HCT116 (cell line): ENCODE data around the gene FAM50B. TPM values are rescaled to one million over a fixed set of nuclear protein-coding genes. Genes with fewer than 3 reads are reported as not detected.

Source experiments
- ATAC-seq: fragments of 200-7000 bp; cut with Tn5 transposase; 2 replicates; pipeline ENCODE4 v1.9.1; 2020; ENCODE audit warnings: mild to moderate bottlenecking, moderate library complexity
- BruUV-seq: library from RNA; stranded (reverse); fragments of 400-500 nt; replicated peaks from 2 replicates; lab custom pipeline; 2021; lab: Mats Ljungman, UMichigan
- CTCF ChIA-PET: fragments of 300-600 bp; sonication (Branson Sonifier 250); formaldehyde crosslinking; loops from one replicate; lab custom pipeline; 2021; ENCODE audit warnings: antibody characterized with exemption; lab: Charles Lee
- POLR2A ChIA-PET: fragments of 300-600, 350-600 bp; sonication (Branson Sonifier 250); formaldehyde crosslinking; loops from one replicate; lab custom pipeline; 2021; ENCODE audit warnings: antibody characterized with exemption; lab: Charles Lee
- RAD21 ChIA-PET, 2 experiments: fragments of 300-600 bp; sonication (Branson Sonifier 250); formaldehyde crosslinking; loops; one replicate each; lab custom pipeline; 2023; ENCODE audit warnings: low total read pairs in 2 of 2; ENCODE audit not compliant: uncharacterized antibody in 2 of 2, unreplicated experiment in 2 of 2, low non-redundant PET in 1 of 2; lab: Charles Lee
- DNase-seq: peaks from one replicate; pipeline ENCODE4 v3.0.0-alpha.2; 2010; ENCODE audit warnings: low read depth, low spot score
- H2AFZ ChIP-seq: fragments of 200-600 bp; shearing (Covaris generic), sonication (generic); 2 replicates; pipeline ENCODE4 v1.6.1; 2017; ENCODE audit warnings: low read depth, mixed run types, mixed read lengths, antibody characterized with exemption, low read length; ENCODE audit not compliant: poor library complexity, severe bottlenecking
- H3K27ac ChIP-seq: 2 replicates; pipeline ENCODE4 v1.5.1; 2012; ENCODE audit warnings: low read depth, low read length
- H3K27me3 ChIP-seq: fragments of 200-600 bp; sonication (generic); 2 replicates; pipeline ENCODE4 v1.6.1; 2016; ENCODE audit warnings: mixed run types, low read length, mixed read lengths; ENCODE audit not compliant: insufficient read depth
- H3K36me3 ChIP-seq, 2 experiments: fragments of 200-500 bp in 1 of 2; fragments of 200-600 bp in 1 of 2; sonication (Bioruptor generic) in 1 of 2; sonication (generic) in 1 of 2; 2 replicates each; pipeline versions ENCODE4 v1.5.1 to v1.6.1; 2014 to 2016; ENCODE audit warnings: low read length in 2 of 2, inconsistent platforms in 1 of 2, mixed read lengths in 1 of 2, mixed run types in 1 of 2; ENCODE audit not compliant: insufficient read depth in 2 of 2, control insufficient read depth in 1 of 2
- H3K4me1 ChIP-seq, 2 experiments: fragments of 200-600 bp in 1 of 2; sonication (generic) in 1 of 2; 2 replicates each; pipeline versions ENCODE4 v1.5.1 to v1.6.1; 2012 to 2017; ENCODE audit warnings: low read length in 2 of 2, inconsistent platforms in 1 of 2, mild to moderate bottlenecking in 1 of 2, mixed read lengths in 1 of 2, mixed run types in 1 of 2, moderate library complexity in 1 of 2; ENCODE audit not compliant: insufficient read depth in 2 of 2, control insufficient read depth in 1 of 2
- H3K4me2 ChIP-seq: fragments of 200-600 bp; sonication (generic); 2 replicates; pipeline ENCODE4 v1.6.1; 2017; ENCODE audit warnings: mixed run types, low read length, mixed read lengths
- H3K4me3 ChIP-seq, 2 experiments: fragments of 200-600 bp in 1 of 2; sonication (generic) in 1 of 2; replicated peaks in 1 of 2; 2 replicates each; pipeline ENCODE4 v1.5.1; 2011 to 2016; ENCODE audit warnings: low read length in 2 of 2, control low read depth in 1 of 2, low read depth in 1 of 2, mild to moderate bottlenecking in 1 of 2, mixed read lengths in 1 of 2, mixed run types in 1 of 2
- H3K79me2 ChIP-seq: fragments of 200-600 bp; sonication (generic); 2 replicates; pipeline ENCODE4 v1.6.1; 2017; ENCODE audit warnings: mild to moderate bottlenecking, mixed run types, low read length, moderate library complexity, mixed read lengths; ENCODE audit not compliant: insufficient read depth
- H3K9ac ChIP-seq: fragments of 200-600 bp; sonication (generic); 2 replicates; pipeline ENCODE4 v1.6.1; 2016; ENCODE audit warnings: low read length, mixed read lengths
- H3K9me2 ChIP-seq: fragments of 200-600 bp; sonication (generic), shearing (Covaris generic); 2 replicates; pipeline ENCODE4 v1.6.1; 2017; ENCODE audit warnings: mixed run types, mild to moderate bottlenecking, moderate library complexity; ENCODE audit not compliant: insufficient read depth
- H3K9me3 ChIP-seq, 2 experiments: fragments of 200-500 bp in 1 of 2; fragments of 200-600 bp in 1 of 2; sonication (Bioruptor generic) in 1 of 2; sonication (generic) in 1 of 2; 2 replicates each; pipeline ENCODE4 v1.6.1; 2014 to 2017; ENCODE audit warnings: low read length in 2 of 2, mixed read lengths in 2 of 2, inconsistent platforms in 1 of 2, low read depth in 1 of 2, mild to moderate bottlenecking in 1 of 2, mixed run types in 1 of 2, moderate library complexity in 1 of 2; ENCODE audit not compliant: control insufficient read depth in 1 of 2, insufficient read depth in 1 of 2
- H4K20me1 ChIP-seq: fragments of 200-600 bp; sonication (generic), shearing (Covaris generic); 2 replicates; pipeline ENCODE4 v1.6.1; 2017; ENCODE audit warnings: mixed run types, mild to moderate bottlenecking, moderate library complexity; ENCODE audit not compliant: insufficient read depth
- ATF3 ChIP-seq: IDR thresholded peaks from 2 replicates; pipeline ENCODE4 v1.6.1; 2012
- CBX3 ChIP-seq: IDR thresholded peaks from 2 replicates; pipeline ENCODE4 v1.6.1; 2012; ENCODE audit warnings: low read depth
- CEBPB ChIP-seq: IDR thresholded peaks from 2 replicates; pipeline ENCODE4 v1.6.1; 2012; ENCODE audit warnings: low read depth
- CTCF ChIP-seq, 3 experiments: fragments of 200-600 bp in 1 of 3; sonication (generic) in 1 of 3; IDR thresholded peaks in 2 of 3; conservative IDR thresholded peaks in 1 of 3; 2 replicates each; pipeline ENCODE4 v1.5.1; 2012 to 2017; ENCODE audit warnings: low read depth in 2 of 3, low read length in 2 of 3, antibody characterized with exemption in 1 of 3, borderline replicate concordance in 1 of 3, control low read depth in 1 of 3, mild to moderate bottlenecking in 1 of 3, mixed read lengths in 1 of 3, mixed run types in 1 of 3, moderate library complexity in 1 of 3; ENCODE audit not compliant: insufficient read depth in 1 of 3
- EGR1 ChIP-seq: IDR thresholded peaks from 2 replicates; pipeline ENCODE4 v1.6.1; 2012; ENCODE audit warnings: low read depth
- ELF1 ChIP-seq: IDR thresholded peaks from 2 replicates; pipeline ENCODE4 v1.6.1; 2012; ENCODE audit warnings: low read depth, borderline replicate concordance
- EZH2 ChIP-seq: fragments of 200-600 bp; sonication (generic); IDR thresholded peaks from 2 replicates; pipeline ENCODE4 v1.6.1; 2017; ENCODE audit warnings: antibody characterized with exemption, mixed run types
- EZH2phosphoT487 ChIP-seq: fragments of 200-600 bp; IDR thresholded peaks from 2 replicates; pipeline ENCODE4 v1.6.1; 2018; ENCODE audit warnings: antibody characterized with exemption, borderline replicate concordance
- JUND ChIP-seq: IDR thresholded peaks from 2 replicates; pipeline ENCODE4 v1.6.1; 2012
- MAX ChIP-seq: IDR thresholded peaks from 2 replicates; pipeline ENCODE4 v1.6.1; 2012
- SIN3A ChIP-seq: IDR thresholded peaks from 2 replicates; pipeline ENCODE4 v1.6.1; 2012; ENCODE audit warnings: low read depth
- SP1 ChIP-seq: IDR thresholded peaks from 2 replicates; pipeline ENCODE4 v1.6.1; 2012; ENCODE audit warnings: low read depth
- YY1 ChIP-seq: IDR thresholded peaks from 2 replicates; pipeline ENCODE4 v1.6.1; 2011; ENCODE audit warnings: low read length, low read depth, moderate library complexity, mild to moderate bottlenecking; ENCODE audit not compliant: insufficient replicate concordance; ENCODE audit errors: extremely low read depth
- ZBTB33 ChIP-seq: IDR thresholded peaks from 2 replicates; pipeline ENCODE4 v1.6.1; 2011; ENCODE audit warnings: mild to moderate bottlenecking, low read length, moderate library complexity; ENCODE audit not compliant: insufficient replicate concordance; ENCODE audit errors: extremely low read depth
- ZFX ChIP-seq: fragments of 450-650 bp; IDR thresholded peaks from 2 replicates; pipeline ENCODE4 v1.6.1; 2017
- ZNF274 ChIP-seq: fragments of 200-500 bp; sonication (Bioruptor generic); IDR thresholded peaks from 2 replicates; pipeline ENCODE4 v1.6.1; 2014; ENCODE audit warnings: mild to moderate bottlenecking, low read depth, low read length, inconsistent platforms
- intact Hi-C: fragments of 100-400 bp; cut with micrococcal nuclease; formaldehyde crosslinking; loops from 2 replicates; pipeline ENCODE4 v1.10.0; 2022
- total RNA-seq: library from RNA; stranded (reverse); gene quantifications from one replicate; pipeline ENCODE4 v1.2.1, GENCODE V29; 2021; ENCODE audit not compliant: unreplicated experiment

FAM50B gene
- total RNA-seq, 1 experiment from 2014 or later, result 0.86 TPM

- H2AFZ ChIP-seq, result no peak overlapping the region
- H4K20me1 ChIP-seq, result no peaks in the 10 kb centered on the region
- intact Hi-C loops, result no loop called here
- H3K9ac ChIP-seq, result no peak overlapping the region
- CTCF ChIA-PET, result no interaction called here
- no peaks in the 10 kb centered on the region for H3K4me1 ChIP-seq
- H3K36me3 ChIP-seq, result no peaks in the 10 kb centered on the region
- RAD21 ChIA-PET, result interaction anchor here in 1 of 2 experiments (0.6 kb wide), 1 partner anchor 26 kb away, joined by 3 read pairs; no protein-coding TSS in a partner anchor
- H3K9me2 ChIP-seq, result no peaks in the 10 kb centered on the region; the same call in 1 of the 2 replicates
- DNase-seq, result no peak
- no peaks in the 10 kb centered on the region for H3K9me3 ChIP-seq
- H3K27me3 ChIP-seq, result no peaks in the 10 kb centered on the region
- H3K27ac ChIP-seq, result no peak overlapping the region
- no peak overlapping the region for H3K4me2 ChIP-seq
- BruUV-seq, result no TSS peak
- POLR2A ChIA-PET, result no interaction called here
- no peak overlapping the region for H3K4me3 ChIP-seq
- TF ChIP-seq EZH2phosphoT487, result no peak
- no peak for ATAC-seq
- H3K79me2 ChIP-seq, result no peaks in the 10 kb centered on the region
Measured at GRCh38 chr6:3861424-3861823, 12.3 kb downstream of the FAM50B start.

GRCh38 chr6:3862038-3862437, 12.9 kb downstream of the FAM50B start:
- ChIA-PET RAD21 (no interaction called here), POLR2A (no interaction called here), CTCF (interaction anchor here (1.3 kb wide), 1 partner anchor 114 kb away, joined by 3 read pairs; no protein-coding TSS in a partner anchor)
- BruUV-seq, result no TSS peak
- Histone ChIP-seq H3K79me2 (no peaks in the 10 kb centered on the region), H3K4me3 (no peak overlapping the region), H3K9me2 (no peaks in the 10 kb centered on the region; the same call in 1 of the 2 replicates), H3K36me3 (no peaks in the 10 kb centered on the region), H3K27ac (no peak overlapping the region), H3K4me2 (no peak overlapping the region), H4K20me1 (no peaks in the 10 kb centered on the region), H3K9ac (no peak overlapping the region), H3K4me1 (no peaks in the 10 kb centered on the region), H3K9me3 (no peaks in the 10 kb centered on the region), H3K27me3 (no peaks in the 10 kb centered on the region), H2AFZ (no peak overlapping the region)
- no peak for ATAC-seq
- intact Hi-C loops, result no loop called here
- DNase-seq, result no peak
- no peak for TF ChIP-seq ELF1
- TF ChIP-seq ZFX, result no peak
- TF ChIP-seq EZH2, result no peak
- TF ChIP-seq ZBTB33, result no peak
- no peak for TF ChIP-seq JUND
- TF ChIP-seq EGR1, result no peak
- TF ChIP-seq MAX, result no peak
- TF ChIP-seq YY1, result no peak
- no peak for TF ChIP-seq ZNF274
- TF ChIP-seq ATF3, result no peak
- no peak for TF ChIP-seq SP1
- TF ChIP-seq CBX3, result no peak
- TF ChIP-seq CTCF (IDR thresholded peaks at IDR 0.05 in 2 of 3, conservative IDR thresholded peaks at IDR 0.05 in 1 of 3; ENCODE audit: borderline replicate concordance in 1 of 3, insufficient read depth in 1 of 3, low read depth in 2 of 3, low read length in 2 of 3), result no peak
- no peak for TF ChIP-seq CEBPB
- TF ChIP-seq SIN3A, result no peak
